HG03175 (cell line): ENCODE data around the gene SMIM11.

Experiments
- ATAC-seq: cut with Tn5 transposase; IDR thresholded peaks from one replicate; pipeline ENCODE4 v1.9.1; 2021; ENCODE audit warnings: mild to moderate bottlenecking, moderate library complexity; ENCODE audit not compliant: unreplicated experiment

Gene SMIM11

DNA sequence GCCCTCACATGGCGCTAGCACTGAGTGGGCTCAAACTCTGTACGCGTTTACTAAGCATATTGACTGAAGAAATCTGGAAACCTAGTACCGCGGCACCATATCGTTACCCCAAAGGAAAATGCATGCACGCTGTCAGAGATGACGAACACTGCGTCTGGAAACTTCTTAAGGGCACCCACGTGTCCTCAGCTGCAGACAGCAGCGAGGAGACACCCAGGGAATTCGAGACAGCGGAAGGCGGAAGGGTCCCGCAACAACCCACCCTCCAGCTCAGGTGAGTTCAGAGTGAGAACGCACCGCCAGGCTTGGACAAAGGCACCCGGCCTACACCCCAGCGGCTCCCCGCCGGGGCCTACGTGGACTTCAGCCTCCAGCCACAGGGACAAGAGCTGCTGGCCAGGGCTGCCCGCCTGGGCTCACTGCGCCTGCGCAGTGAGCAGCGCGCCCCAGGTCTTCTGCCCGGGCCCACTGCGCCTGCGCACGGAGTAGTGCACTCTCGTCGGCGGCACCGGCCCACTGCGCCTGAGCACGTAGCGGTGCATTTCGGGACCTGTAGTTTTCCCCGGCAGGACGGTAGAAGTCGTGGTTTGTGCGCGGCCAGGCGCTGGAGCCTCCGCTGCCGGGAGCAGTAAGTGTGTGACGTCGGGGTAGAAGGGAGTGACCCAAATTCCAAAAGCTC, at the start of gene SMIM11:
TSS of gene SMIM11 (plus strand) at position 568 of the 679 bp plus-strand sequence. CDS start 3,998 bp downstream, outside the sequence.
- ATAC-seq = peak; percentile 97

- no peak for ATAC-seq
Measured at GRCh38 chr21:34330055-34330454, 45.3 kb upstream of the SMIM11 start.

GRCh38 chr21:34331726-34332125, 43.6 kb upstream of the SMIM11 start:
- ATAC-seq = no peak

GRCh38 chr21:34332347-34332746, 43.0 kb upstream of the SMIM11 start:
- ATAC-seq = no peak

DNA sequence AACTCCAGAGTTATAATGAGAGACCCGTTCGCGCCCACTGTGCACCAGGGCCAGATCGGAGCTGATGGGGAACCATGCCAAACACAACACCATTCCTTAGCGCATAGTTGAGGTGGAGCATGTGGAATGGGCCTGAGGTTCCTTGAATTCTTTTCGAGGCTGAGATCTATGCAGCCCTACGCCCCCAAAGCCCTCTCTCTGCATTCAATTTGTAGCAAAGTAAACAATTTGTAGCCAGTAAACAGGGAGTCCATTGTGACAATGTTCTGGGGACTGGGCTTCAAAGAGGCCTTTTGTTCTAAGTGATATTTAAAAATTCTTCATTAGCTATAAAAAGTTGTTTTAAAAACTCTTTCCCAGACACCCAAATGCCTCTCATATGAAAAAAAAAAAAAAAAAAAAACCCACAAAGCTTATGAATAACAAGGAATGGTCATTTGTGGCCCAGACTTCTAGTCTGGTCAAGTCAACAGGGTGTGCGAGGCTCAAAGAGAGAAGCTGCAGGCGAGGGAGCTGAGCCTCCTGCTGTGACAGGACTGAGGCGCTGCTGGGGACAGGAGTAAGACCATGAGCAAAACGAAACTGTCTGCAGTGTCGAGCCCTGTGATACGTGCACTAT, 42.1 kb upstream of the SMIM11 start:
- no peak for ATAC-seq

GRCh38 chr21:34335316-34335715, 40.0 kb upstream of the SMIM11 start:
- no peak for ATAC-seq

GRCh38 chr21:34336245-34336644, 39.1 kb upstream of the SMIM11 start:
- no peak for ATAC-seq

GRCh38 chr21:34336756-34337391, 38.4 kb upstream of the SMIM11 start:
- no peak for ATAC-seq

DNA sequence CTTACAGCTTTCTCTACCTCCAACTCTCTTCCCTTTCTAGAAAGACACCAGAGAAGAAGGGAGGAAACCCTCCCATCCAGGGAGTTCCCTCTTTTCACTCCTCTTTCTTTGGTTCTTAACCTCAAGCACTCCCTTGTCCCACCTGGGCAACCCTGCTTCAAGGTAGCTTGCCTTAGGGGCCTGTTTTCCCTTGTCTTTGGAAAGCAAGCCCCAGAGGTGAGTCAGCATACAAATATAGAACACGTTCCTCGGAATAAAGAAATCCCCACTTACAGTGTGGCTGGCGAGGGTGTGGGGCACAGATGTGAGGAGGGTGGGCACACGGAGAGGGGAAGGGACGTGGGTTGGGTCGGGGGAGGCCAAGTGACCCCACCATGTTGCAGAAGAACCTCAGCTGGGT, 37.6 kb upstream of the SMIM11 start:
- ATAC-seq = no peak

DNA sequence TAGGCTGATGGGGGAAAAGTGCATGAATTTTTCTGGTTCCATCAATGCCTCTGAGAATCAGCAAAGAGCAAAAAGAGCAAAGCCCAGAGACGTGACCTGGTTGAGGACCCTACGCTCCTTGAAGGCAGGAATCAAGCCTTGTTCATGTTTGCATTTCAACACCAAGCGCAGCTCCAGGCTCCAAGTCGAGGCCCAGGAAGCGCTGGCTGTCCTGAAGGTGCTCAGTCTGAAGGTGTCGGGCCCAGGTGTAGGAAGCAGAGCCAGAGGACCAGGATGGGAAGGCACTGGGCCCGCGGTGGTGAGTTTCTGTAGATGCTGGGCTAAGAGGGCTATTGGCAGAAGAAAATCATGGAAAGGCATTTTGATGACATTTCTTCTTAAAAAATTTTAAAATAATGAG, 37.1 kb upstream of the SMIM11 start:
- ATAC-seq = no peak

GRCh38 chr21:34340061-34340460, 35.2 kb upstream of the SMIM11 start:
- no peak for ATAC-seq

DNA sequence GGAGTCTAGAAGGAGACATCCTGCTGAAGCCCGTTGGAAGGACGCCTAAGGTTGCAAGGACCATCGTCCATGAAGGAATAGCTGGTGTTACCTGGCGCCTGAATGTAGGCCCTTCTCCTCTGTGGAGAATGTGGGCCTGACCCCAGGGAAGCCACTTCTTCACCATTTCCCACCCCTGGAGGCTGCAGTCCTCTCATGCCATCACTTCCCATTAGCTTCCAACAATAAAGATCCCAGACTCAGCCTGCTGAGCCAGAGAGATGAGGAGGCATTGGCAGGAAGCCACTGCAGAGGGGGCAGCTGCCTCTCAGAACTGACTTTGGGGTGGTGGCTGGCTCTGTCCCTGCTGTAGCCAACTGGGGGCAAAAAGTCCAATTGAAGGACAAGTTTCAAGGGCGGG, 32.8 kb upstream of the SMIM11 start:
- ATAC-seq = no peak

DNA sequence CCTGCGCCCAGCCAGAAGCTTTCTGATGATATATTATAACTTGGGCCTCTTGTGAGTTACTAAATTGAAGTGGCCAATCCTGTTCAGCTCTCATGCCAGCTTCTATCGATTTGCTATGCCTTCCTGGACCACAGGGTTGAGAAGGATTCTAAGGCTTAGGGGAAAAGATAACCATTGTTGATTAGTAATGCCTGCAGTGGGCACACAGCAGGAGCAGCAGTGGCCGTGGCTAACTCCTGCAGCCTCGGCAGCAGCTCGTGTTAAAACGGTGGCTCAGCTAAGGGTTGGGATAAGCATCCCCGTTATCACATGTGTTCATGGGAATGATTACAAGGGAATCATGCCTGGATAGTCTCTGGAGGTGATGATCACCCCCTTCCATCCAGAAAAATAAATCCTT, 32.0 kb upstream of the SMIM11 start:
- no peak for ATAC-seq

DNA sequence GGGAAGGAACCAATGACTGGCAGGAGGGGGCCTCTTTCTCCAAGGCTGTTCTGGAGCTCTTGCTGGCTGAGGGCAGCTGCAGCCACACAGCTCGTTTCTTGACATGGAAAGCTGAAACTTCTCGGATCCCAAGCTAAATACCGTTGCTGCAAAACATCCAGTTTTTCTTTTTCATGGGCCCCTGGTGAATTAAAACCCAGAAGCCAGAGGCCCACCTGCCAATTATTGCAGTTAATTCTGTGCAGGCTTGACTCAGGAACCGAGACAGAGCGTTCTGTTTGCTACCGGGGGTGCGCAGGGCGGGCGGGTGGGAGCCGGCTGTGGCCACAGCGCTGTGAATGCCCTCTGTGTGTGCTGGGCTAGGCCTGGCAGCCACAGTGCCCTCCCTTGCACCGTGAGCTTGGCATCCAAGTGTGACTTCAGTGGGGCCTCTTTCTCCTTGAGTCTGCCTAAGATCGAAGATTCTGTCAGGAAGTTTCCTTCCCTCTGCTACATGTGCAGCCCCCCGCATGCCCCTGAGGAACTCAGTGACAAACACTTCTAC, 31.4 kb upstream of the SMIM11 start:
- no peak for ATAC-seq

- ATAC-seq = no peak
Measured at GRCh38 chr21:34344584-34344983, 30.7 kb upstream of the SMIM11 start.

GRCh38 chr21:34345091-34345871, 30.0 kb upstream of the SMIM11 start:
- ATAC-seq = no peak

- ATAC-seq = no peak
Measured at GRCh38 chr21:34345892-34346291, 29.4 kb upstream of the SMIM11 start.

GRCh38 chr21:34348890-34349519, 26.3 kb upstream of the SMIM11 start:
- ATAC-seq = no peak

DNA sequence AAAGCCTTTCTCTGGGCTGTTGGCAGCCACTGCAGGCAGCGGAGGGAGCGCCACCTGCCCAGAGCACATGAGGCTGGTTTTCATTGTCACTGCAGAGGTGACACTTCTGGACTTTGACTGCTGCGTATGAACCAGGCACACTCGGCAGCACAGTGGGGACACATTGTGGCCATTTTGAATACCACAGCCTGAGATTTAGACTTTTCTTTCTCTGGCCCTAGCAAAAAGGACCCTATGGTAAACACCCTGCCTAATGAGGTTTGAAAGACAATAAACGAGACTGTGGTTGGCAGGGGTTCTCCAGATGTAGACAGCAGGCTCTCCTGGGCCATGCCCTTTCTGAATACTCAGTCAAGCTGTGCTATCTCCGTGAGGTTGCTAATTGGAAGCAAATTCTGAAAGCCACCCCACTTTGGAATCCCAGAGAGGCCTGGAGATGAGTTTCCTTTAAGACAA, 23.5 kb upstream of the SMIM11 start:
- no peak for ATAC-seq

DNA sequence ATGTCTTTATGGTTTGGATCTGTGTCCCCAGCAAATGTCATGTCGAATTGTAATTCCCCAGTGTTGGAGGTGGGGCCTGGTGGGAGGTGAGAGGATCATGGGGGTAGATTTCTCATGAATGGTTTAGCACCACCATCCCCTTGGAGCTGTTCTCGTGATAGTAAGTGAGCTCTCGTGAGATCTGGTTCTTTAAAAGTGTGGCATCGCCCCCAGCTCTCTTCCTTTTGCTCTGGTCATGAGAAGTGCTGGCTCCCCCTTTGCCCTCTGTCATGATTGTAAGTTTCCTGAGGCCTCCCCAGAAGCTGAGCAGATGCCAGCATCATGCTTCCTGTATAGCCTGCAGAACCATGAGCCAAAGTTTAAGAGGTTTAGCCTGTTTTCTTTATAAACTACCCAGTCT, 22.8 kb upstream of the SMIM11 start:
- no peak for ATAC-seq

- no peak for ATAC-seq
Measured at GRCh38 chr21:34353182-34353581, 22.1 kb upstream of the SMIM11 start.
